ENCODE measurements around the gene VCAN. TPM values are rescaled to one million over a fixed set of nuclear protein-coding genes. Genes with fewer than 3 reads are reported as not detected.
A peak's percentile ranks its signal among the peaks of the same experiment; 100 is the strongest.

VCAN gene
- total RNA-seq (2022): 25.4 and 31.4 TPM in 2 replicates
- percentile 57 among the genes with signal in this experiment for Bru-seq, nascent RNA
- percentile 61 among the genes with signal in this experiment for BruChase-seq, experiment 1, labeled RNA remaining after a 6-hour chase
- percentile 50 among the genes with signal in this experiment for BruChase-seq, experiment 2, labeled RNA remaining after a 2-hour chase
- long read RNA-seq, partial matches to known transcripts: 0 of 1 reads
- long read RNA-seq, other reads (novel, unspliced or antisense): 1 of 1 reads

GRCh38 chr5:83471405-83472212 is at the start of gene VCAN:
TSS of gene VCAN (plus strand) at chr5:83471744. CDS start at chr5:83483519, 11,775 bp downstream.
- DNase-seq: peak; percentile 39
- H3K27ac Mint-ChIP-seq (ENCODE audit: unreplicated experiment): peak within 1 kb of the TSS; percentile 63
- TF ChIP-seq CTCF (IDR thresholded peaks at IDR 0.05; ENCODE audit: unreplicated experiment): no peak
- peak within 1 kb of the TSS; percentile 77 for H3K4me3 Mint-ChIP-seq (ENCODE audit: low read depth, unreplicated experiment)
- CTCF ChIA-PET: interaction anchor here (0.6 to 0.7 kb wide), 2 partner anchors 88 to 835 kb away, joined by 3 to 5 read pairs; no protein-coding TSS in a partner anchor
- intact Hi-C loops (cut with micrococcal nuclease; ENCODE audit: unreplicated experiment): loop anchor here (2.0 to 5.0 kb wide), 3 partner anchors 394 to 1119 kb away; partner anchors contain the start of genes TMEM167A and XRCC4
- TSS peak; percentile 61 for BruUV-seq (replicated peaks)
- H3K36me3 Mint-ChIP-seq (ENCODE audit: insufficient read depth, unreplicated experiment): peaks cover 58% of the 10 kb centered on the region
- peaks cover 27% of the 10 kb centered on the region for H3K27me3 Mint-ChIP-seq (ENCODE audit: unreplicated experiment)
- H3K9me3 Mint-ChIP-seq (ENCODE audit: low read depth, unreplicated experiment): no peaks in the 10 kb centered on the region
- peaks cover 45% of the 10 kb centered on the region for H3K4me1 Mint-ChIP-seq (ENCODE audit: low read depth, unreplicated experiment)

- intact Hi-C loops (cut with micrococcal nuclease; ENCODE audit: unreplicated experiment): no loop called here
- Mint-ChIP-seq H3K4me1 (ENCODE audit: low read depth, unreplicated experiment) (peaks cover 10% of the 10 kb centered on the region), H3K36me3 (ENCODE audit: insufficient read depth, unreplicated experiment) (no peaks in the 10 kb centered on the region), H3K4me3 (ENCODE audit: low read depth, unreplicated experiment) (no peak overlapping the region), H3K9me3 (ENCODE audit: low read depth, unreplicated experiment) (peaks cover 5% of the 10 kb centered on the region), H3K27me3 (ENCODE audit: unreplicated experiment) (no peaks in the 10 kb centered on the region), H3K27ac (ENCODE audit: unreplicated experiment) (no peak overlapping the region)
- no peak for DNase-seq
- no TSS peak for BruUV-seq (replicated peaks)
- CTCF ChIA-PET: no interaction called here
- no peak for TF ChIP-seq CTCF (IDR thresholded peaks at IDR 0.05; ENCODE audit: unreplicated experiment)
Observed at GRCh38 chr5:83422284-83422683, 49.3 kb upstream of the VCAN start.

- Mint-ChIP-seq H3K27me3 (ENCODE audit: unreplicated experiment) (no peaks in the 10 kb centered on the region), H3K9me3 (ENCODE audit: low read depth, unreplicated experiment) (no peaks in the 10 kb centered on the region), H3K27ac (ENCODE audit: unreplicated experiment) (no peak overlapping the region), H3K4me3 (ENCODE audit: low read depth, unreplicated experiment) (no peak overlapping the region), H3K36me3 (ENCODE audit: insufficient read depth, unreplicated experiment) (no peaks in the 10 kb centered on the region), H3K4me1 (ENCODE audit: low read depth, unreplicated experiment) (no peaks in the 10 kb centered on the region)
- no peak for TF ChIP-seq CTCF (IDR thresholded peaks at IDR 0.05; ENCODE audit: unreplicated experiment)
- no peak for DNase-seq
- CTCF ChIA-PET: no interaction called here
- BruUV-seq (replicated peaks): no TSS peak
- intact Hi-C loops (cut with micrococcal nuclease; ENCODE audit: unreplicated experiment): no loop called here
Observed at GRCh38 chr5:83426855-83427254, 44.7 kb upstream of the VCAN start.

GRCh38 chr5:83428126-83428525 is 43.4 kb upstream of the VCAN start:
- no peaks in the 10 kb centered on the region for H3K27me3 Mint-ChIP-seq (ENCODE audit: unreplicated experiment)
- TF ChIP-seq CTCF (IDR thresholded peaks at IDR 0.05; ENCODE audit: unreplicated experiment): no peak
- H3K27ac Mint-ChIP-seq (ENCODE audit: unreplicated experiment): no peak overlapping the region
- no peaks in the 10 kb centered on the region for H3K4me1 Mint-ChIP-seq (ENCODE audit: low read depth, unreplicated experiment)
- CTCF ChIA-PET: interaction anchor here (0.6 kb wide), 1 partner anchor 841 kb away, joined by 7 read pairs; no protein-coding TSS in a partner anchor
- no TSS peak for BruUV-seq (replicated peaks)
- no peak overlapping the region for H3K4me3 Mint-ChIP-seq (ENCODE audit: low read depth, unreplicated experiment)
- no peaks in the 10 kb centered on the region for H3K9me3 Mint-ChIP-seq (ENCODE audit: low read depth, unreplicated experiment)
- DNase-seq: no peak
- H3K36me3 Mint-ChIP-seq (ENCODE audit: insufficient read depth, unreplicated experiment): no peaks in the 10 kb centered on the region
- intact Hi-C loops (cut with micrococcal nuclease; ENCODE audit: unreplicated experiment): no loop called here
